H54 (cell line): ENCODE measurements around the gene IFNA10.
"Not testable (repeated sequence)": the region's sequence is repeated elsewhere in the genome, so short reads cannot be mapped to it uniquely, and the experiment has no call there.

Source experiments
- DNase-seq: peaks from one replicate; pipeline ENCODE4 v3.0.0; 2011; ENCODE audit warnings: low spot score, mixed read lengths; ENCODE audit not compliant: insufficient read length
- FAIRE-seq: peaks from 3 replicates; lab custom pipeline; 2011; peaks lifted over from hg19 to GRCh38; lab: Jason Lieb, UNC
- POLR2A ChIP-seq: IDR thresholded peaks from 2 replicates; pipeline ENCODE4 v1.6.1; 2011; ENCODE audit warnings: low read depth, mild to moderate bottlenecking, low read length

Gene IFNA10

DNA sequence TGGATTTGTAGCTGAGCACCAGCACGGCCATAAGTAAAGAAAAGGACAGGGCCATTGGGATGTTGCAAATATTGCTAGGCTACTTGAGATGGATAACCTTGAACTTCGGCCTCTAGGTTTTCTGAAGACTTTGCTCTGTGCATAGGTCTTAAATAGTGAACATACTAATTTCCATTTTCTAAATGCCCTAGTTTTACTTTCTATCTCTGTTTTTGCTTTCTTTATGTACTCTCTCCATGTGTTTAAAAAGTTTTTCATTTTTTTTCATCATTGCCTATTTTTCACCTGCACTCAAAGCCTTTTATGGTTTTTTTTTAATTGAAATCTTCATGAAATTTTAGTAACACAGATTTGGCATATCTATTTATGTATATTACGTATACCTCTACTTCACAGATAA lies at the start of gene IFNA10:
Gene IFNA10, minus strand, starts transcription at position 101 of the 400 bp plus-strand sequence. Its CDS starts 46 bp downstream, at position 55.
- DNase-seq, FAIRE-seq: not testable (repeated sequence)

GRCh38 chr9:21255538-21256212 lies 48.7 kb upstream of the IFNA10 start:
- FAIRE-seq (no peak), DNase-seq (no peak)

GRCh38 chr9:21252721-21253547 lies 46.0 kb upstream of the IFNA10 start:
- DNase-seq (peak; percentile 14), FAIRE-seq (peak; percentile 70)
- TF ChIP-seq POLR2A, result no peak

More at GRCh38 chr9:21255538-21256212, 48.7 kb upstream of the IFNA10 start:
- no peak for TF ChIP-seq POLR2A

GRCh38 chr9:21251638-21252037 lies 44.7 kb upstream of the IFNA10 start:
- TF ChIP-seq POLR2A, result no peak
- DNase-seq (no peak), FAIRE-seq (no peak)

DNA sequence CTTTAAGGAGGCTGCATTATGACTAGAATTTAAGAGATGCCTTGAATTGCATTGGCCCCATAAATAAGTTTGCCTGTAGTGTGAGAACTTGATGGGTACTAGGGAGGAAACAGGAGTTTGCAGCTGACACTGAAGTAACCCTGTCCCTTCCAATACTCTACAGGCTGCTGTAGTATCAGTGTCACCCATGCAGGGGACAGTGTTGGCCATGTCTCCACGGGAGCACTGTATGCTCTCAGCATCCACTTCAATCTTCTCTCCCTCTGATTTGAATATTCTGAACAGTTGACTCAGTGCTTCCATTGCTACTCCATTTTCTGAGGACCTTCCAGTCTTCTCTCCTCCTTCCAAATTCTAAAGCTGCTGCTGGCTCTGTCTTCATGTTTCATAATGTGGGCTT lies 44.2 kb upstream of the IFNA10 start:
- no peak for FAIRE-seq
- no peak for DNase-seq
- no peak for TF ChIP-seq POLR2A

GRCh38 chr9:21244836-21245235 lies 37.9 kb upstream of the IFNA10 start:
- no peak for TF ChIP-seq POLR2A
- no peak for FAIRE-seq
- no peak for DNase-seq

GRCh38 chr9:21239911-21240310 lies 33.0 kb upstream of the IFNA10 start, which contains the start of gene IFNA14:
Gene IFNA14 (minus strand): TSS chr9:21240005. CDS start chr9:21239935, 70 bp downstream.
- TF ChIP-seq POLR2A, result no peak
- FAIRE-seq, result no peak
- DNase-seq, result no peak

DNA sequence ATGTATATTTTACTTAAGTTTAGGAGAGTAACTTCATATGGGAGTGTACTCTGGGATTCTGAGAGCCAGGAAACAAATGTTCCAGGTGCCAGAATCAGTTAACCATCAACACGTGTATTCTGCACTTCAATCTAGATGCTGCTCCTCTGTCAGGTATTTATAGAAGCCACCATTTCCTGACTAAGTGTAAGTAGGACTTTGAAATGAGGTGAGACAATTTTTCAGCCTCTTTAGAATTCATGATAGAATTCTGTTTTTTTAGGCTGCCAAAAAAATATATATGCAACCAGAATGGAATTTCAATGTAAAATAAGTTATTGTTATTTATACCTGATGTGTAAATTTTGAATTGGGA lies 29.4 kb upstream of the IFNA10 start:
- FAIRE-seq, result not testable (repeated sequence)

DNA sequence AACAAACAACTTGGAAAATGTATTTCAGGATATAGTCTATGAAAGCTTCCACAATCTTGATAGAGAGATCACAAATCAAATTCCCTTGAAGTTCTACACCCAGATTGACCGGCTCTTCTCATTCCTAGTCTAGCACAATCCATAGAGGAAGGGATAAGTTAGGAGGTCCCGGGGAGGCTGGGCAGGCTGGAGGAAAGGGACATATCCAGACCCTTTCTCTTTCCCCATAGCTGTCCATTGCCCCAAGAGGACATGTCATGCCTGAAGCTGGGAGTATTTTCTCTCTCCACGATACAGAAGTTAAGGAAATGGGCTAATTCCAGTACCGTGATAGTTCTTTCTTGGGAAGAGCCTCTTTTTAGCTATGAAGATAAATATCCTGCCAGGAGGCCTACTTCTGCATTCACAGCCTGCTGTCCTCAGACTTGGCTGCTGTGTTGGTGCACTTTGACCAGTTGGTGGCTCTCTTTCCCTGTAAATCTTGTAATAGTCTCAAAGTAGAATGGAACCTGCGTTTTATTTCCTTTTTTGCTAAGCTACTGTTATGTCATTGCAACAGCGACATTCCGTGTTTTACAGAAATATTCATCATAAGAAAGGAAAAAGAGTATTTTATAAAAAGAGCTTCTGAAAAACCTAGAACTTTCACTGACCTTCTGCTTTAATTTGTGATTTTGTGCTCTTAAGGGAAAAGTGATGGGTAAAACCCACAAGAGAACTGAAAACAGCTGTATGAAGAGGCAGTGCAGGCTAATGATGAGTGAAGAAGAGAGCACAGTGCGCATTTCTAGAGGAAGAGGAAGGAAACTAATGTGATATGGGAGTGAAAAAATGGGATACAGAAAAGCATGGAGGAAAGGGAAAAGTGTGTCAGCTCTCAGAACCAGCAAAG lies 28.8 kb upstream of the IFNA10 start:
- DNase-seq (peak; percentile 2), FAIRE-seq (peak; percentile 94)

More for the DNA sequence above, 29.4 kb upstream of the IFNA10 start:
- DNase-seq, result not testable (repeated sequence)

- no peak for TF ChIP-seq POLR2A
- DNase-seq (no peak), FAIRE-seq (no peak)
Observed at GRCh38 chr9:21234153-21234687, 27.3 kb upstream of the IFNA10 start.

DNA sequence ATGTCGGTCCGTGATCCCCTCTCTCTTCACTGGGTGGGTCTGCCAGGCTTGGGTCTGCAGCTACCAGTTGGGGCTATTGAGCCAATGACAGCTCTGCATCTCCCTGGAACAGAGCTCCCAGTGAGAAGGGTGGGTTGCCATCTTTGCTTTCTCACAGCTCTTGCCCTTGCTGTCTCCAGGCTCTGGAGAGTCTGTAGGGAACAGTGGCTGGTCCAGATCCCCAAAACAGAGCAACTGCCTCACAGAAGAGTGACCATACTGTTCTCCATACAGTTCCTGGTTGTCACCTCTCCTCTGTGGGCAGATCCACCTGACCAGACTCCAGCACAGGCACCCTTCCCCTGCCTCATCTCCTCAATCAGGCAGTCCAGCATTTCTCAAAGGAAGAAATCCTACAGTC lies 26.3 kb upstream of the IFNA10 start:
- TF ChIP-seq POLR2A, result no peak

DNA sequence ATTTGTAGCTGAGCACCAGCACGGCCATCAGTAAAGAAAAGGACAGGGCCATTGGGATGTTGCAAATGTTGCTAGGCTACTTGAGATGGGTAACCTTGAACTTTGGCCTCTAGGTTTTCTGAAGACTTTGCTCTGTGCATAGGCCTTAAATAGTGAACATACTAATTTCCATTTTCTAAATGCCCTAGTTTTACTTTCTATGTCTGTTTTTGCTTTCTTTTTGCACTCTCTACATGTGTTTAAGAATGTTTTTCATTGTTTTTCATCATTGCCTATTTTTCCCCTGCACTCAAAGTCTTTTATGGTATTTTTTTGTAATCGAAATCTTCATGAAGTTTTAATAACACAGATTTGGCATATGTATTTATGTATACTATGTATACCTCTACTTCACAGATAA lies 21.2 kb upstream of the IFNA10 start, which contains the start of gene IFNA17:
Gene IFNA17, minus strand, starts transcription at position 101 of the 400 bp plus-strand sequence. Its CDS starts 49 bp downstream, at position 52.
- TF ChIP-seq POLR2A, result no peak
- FAIRE-seq (no peak), DNase-seq (no peak)

More for the DNA sequence above, 26.3 kb upstream of the IFNA10 start:
- DNase-seq (no peak), FAIRE-seq (no peak)

DNA sequence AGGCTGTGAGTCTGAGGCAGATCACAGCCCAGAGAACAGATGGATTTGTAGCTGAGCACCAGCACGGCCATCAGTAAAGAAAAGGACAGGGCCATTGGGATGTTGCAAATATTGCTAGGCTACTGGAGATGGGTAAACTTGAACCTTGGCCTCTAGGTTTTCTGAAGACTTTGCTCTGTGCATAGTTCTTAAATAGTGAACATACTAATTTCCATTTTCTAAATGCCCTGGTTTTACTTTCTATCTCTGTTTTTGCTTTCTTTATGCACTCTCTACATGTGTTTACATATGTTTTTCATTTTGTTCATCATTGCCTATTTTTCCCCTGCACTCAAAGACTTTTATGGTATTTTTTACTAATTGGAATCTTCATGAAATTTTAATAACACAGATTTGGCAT lies 10.3 kb upstream of the IFNA10 start, which contains the start of gene IFNA16:
Gene IFNA16, minus strand, starts transcription at position 101 of the 400 bp plus-strand sequence. Its CDS starts 6 bp downstream, at position 95.
- FAIRE-seq, DNase-seq: not testable (repeated sequence)

DNA sequence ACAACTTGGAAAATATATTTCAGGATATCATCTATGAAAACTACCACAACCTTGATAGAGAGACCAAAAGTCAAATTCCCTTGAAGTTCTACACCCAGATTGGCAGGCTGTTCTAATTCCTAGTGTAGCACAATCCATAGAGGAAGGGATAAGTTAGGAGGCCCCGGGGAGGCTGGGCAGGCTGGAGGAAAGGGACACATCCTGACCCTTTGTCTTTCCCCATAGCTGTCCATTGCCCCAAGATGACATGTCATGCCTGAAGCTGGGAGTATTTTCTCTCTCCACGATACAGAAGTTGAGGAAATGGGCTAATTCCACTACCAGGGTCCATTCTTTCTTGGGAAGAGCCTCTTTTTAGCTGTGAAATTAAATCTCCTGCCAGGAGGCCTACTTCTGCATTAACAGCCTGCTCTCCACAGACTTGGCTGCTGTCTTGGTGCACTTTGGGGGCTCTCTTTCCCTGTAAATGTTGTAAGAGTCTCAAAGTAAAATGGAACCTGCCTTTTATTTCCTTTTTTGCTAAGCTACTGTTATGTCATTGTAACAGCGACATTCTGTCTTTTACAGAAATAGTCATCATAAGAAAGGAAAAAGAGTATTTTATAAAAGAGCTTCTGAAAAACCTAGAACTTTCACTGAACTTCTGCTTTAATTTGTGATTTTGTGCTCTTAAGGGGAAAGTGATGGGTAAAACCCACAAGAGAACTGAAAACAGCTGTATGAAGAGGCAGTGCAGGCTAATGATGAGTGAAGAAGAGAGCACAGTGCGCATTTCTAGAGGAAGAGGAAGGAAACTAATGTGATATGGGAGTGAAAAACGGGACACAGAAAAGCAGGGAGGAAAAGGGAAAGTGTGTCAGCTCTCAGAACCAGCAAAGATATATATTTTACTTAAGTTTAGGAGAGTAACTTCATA lies 6.7 kb upstream of the IFNA10 start:
- not testable (repeated sequence) for DNase-seq
- peak; percentile 78 for FAIRE-seq

DNA sequence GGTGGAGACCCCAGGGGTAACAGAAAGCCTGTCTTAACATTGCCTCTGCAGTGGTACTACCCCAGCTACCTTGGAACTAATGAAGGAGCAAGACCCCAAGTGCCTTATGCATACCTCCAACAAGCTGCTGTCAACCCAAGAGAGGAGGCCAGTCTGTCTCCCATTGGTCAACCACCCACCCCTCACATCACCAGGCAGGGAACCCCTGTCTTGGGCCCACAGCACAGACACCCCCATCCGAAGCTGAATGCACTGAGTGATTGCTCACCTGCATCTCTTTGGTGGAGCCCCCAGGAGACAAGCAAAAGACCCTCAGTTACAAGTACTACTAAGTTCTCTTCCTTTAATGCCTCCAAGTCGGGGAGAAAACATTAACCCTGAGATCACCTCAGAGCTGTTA lies 5.2 kb upstream of the IFNA10 start:
- DNase-seq, FAIRE-seq: not testable (repeated sequence)

- not testable (repeated sequence) for FAIRE-seq, DNase-seq
Observed at GRCh38 chr9:21210782-21211181, 3.8 kb upstream of the IFNA10 start.
